Skin epidermis (tissue), 12 donors: Measurements from ENCODE around the gene DENND1B.

ENCODE experiments used
- H3K27ac ChIP-seq, 21 experiments: fragments of 200-600 bp; sonication (generic) in 11 of 21; one replicate each; pipeline ENCODE4 v1.5.0; 2020; ENCODE audit warnings: mild to moderate bottlenecking in 3 of 21, inconsistent platforms in 2 of 21, moderate library complexity in 2 of 21
- H3K4me3 ChIP-seq, 7 experiments: fragments of 200-600 bp; sonication (generic) in 2 of 7; one replicate each; pipeline ENCODE4 v1.5.0; 2020; ENCODE audit warnings: inconsistent platforms in 2 of 7, mild to moderate bottlenecking in 2 of 7, moderate library complexity in 1 of 7

The DENND1B gene

GRCh38 chr1:197690074-197690473 is 85.2 kb downstream of the DENND1B start:
- no peak overlapping the region for H3K27ac ChIP-seq
- H3K4me3 ChIP-seq: no peak overlapping the region

- Histone ChIP-seq H3K4me3 (no peak overlapping the region), H3K27ac (no peak overlapping the region)
These were observed 87.0 kb downstream of the DENND1B start for GRCh38 chr1:197688233-197688632.

GRCh38 chr1:197686702-197687355 is 88.5 kb downstream of the DENND1B start:
- Histone ChIP-seq H3K4me3 (no peak overlapping the region), H3K27ac (no peak overlapping the region)

GRCh38 chr1:197686231-197686630 is 89.0 kb downstream of the DENND1B start:
- Histone ChIP-seq H3K4me3 (no peak overlapping the region), H3K27ac (no peak overlapping the region)

- H3K27ac ChIP-seq: no peak overlapping the region
- no peak overlapping the region for H3K4me3 ChIP-seq
These were observed 89.5 kb downstream of the DENND1B start for GRCh38 chr1:197685785-197686184.

DNA sequence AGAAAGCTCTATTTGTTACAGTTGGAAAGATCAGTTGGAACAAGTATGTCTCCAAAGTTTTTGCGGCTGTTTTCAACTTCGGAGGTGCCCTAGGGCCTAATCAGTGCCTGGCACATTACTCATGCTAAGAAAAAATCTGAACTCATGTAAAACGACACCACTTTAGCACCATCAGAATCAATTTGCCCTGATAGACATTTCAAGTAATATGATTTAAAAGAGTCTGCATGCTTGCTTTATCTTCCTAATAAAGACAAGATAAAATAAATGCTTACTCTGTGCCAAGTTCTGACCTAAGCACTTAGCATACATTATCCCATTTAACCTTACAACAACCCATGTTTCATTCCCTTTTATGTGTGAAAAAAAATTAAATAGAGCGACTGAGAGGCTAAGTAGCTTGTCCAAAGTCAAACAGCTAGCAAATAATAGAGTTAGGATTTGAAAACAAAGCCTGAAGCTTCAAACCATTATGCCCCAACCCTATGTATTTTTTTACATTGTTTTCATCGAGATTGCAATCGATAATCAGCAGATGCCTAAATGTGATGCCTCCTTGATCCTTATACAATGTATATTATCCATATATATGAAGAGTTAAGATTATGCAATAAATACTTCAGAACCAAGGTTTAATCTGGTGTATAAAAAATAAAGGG is 91.3 kb downstream of the DENND1B start:
- H3K27ac ChIP-seq: no peak overlapping the region
- H3K4me3 ChIP-seq: no peak overlapping the region

DNA sequence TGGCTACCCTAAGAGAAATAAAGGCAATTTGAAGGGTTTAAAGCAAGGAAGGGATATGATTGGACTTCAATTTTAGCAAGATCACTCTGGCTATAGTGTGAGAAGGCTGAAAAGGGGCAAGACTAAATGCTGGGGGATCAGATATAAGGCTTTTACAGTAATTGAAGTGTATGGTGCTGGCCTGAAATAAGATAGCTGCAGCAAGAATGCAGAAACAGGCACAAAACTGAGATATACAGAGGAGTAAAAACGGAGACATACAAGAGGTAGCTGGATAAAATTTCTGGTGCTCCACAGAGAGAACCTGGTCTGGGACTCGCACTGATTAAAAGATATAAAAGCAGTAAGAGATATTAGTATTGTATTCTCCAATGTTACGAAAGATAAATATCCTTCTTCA is 92.0 kb downstream of the DENND1B start:
- Histone ChIP-seq H3K4me3 (no peak overlapping the region), H3K27ac (no peak overlapping the region)

GRCh38 chr1:197680311-197680710 is 95.0 kb downstream of the DENND1B start:
- no peak overlapping the region for H3K27ac ChIP-seq
- H3K4me3 ChIP-seq: no peak overlapping the region

DNA sequence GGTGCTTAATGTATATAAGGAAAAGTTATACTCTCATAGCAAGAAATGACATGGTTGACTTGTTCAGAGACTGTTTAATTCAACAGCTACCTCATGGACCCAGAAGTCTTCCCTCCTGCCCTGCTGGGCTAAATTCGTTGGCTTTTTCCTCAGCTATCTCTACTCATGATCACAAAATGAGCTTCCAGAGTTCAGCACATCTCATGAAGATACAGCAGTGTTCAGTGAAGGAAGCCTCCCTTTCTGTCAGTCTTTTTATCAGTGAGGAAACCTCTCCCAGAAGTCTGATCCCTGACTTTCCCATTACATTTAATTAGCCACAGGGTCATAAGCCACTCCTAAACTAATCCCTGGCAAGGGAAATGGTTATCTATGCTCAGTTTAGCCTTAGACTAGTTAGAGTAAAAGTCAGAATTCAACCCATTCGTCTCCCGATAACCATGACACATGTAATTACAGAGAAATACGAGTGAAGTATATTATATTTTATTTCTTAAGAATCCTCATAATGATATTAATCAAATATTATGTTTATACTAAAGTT is 97.5 kb downstream of the DENND1B start:
- H3K27ac ChIP-seq: no peak overlapping the region
- H3K4me3 ChIP-seq: no peak overlapping the region

- H3K4me3 ChIP-seq: no peak overlapping the region
- no peak overlapping the region for H3K27ac ChIP-seq
These were observed 98.0 kb downstream of the DENND1B start for GRCh38 chr1:197677313-197677712.

- peak overlapping the region in 1 of 7 experiments; percentile 8 for H3K4me3 ChIP-seq
- no peak overlapping the region for H3K27ac ChIP-seq
These were observed 99.6 kb downstream of the DENND1B start for GRCh38 chr1:197675583-197676208.

GRCh38 chr1:197674286-197674685 is 101.0 kb downstream of the DENND1B start:
- no peak overlapping the region for H3K4me3 ChIP-seq
- no peak overlapping the region for H3K27ac ChIP-seq

DNA sequence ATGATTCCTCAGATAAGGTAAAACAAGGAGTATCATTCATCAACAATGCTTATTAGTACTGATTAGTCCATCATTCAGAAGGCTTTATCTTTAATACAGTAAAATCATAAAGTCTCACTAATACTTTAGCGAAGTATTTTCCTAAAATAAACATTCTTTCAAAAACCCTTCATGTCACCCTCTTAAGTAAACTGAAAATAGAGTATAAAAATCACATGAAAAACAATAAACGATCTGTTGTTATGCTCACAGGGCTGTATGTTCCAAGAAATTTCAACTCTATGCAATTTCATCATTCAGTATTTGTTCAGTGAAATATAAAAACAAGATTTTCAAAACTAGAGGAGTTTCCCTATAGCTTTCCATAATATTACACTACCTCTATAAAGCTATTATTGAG is 102.0 kb downstream of the DENND1B start:
- no peak overlapping the region for H3K4me3 ChIP-seq
- no peak overlapping the region for H3K27ac ChIP-seq

DNA sequence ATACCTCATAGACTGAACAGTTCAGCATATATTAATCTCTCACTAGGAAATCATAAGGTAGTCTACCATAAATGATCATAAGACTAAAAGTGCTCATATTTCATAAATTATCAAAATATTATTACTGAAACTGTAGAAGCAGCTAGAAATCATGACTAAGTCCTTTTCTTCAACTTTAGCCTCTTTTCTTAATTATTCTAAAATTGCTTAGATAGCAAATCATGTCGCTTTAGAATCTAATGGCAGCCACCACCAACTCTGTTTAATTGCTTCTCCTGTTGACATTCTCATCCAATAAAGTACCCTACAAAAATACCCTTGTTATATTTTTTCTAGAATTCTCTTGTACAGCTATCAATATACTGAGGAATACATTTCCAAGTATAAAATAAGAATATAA is 102.9 kb downstream of the DENND1B start:
- Histone ChIP-seq H3K4me3 (no peak overlapping the region), H3K27ac (no peak overlapping the region)

DNA sequence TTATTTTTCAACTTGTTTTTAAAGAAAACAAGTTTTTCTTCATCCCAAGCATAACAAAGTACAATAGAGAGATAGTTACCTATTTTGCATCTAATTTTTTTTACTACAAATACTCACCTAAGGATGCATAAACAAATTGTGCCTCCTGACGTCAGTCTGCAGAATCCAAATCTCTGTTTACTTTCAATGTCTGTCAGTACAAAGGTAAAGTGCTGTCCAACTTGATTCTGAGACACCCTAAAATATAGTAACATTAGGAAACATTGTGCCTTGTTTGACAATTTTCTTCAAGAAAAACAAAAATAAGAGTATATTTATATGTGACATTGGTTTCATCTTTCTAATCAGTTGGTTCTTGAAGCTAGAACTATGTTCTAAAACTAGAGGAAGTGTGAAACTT is 103.4 kb downstream of the DENND1B start:
- no peak overlapping the region for H3K4me3 ChIP-seq
- H3K27ac ChIP-seq: no peak overlapping the region

DNA sequence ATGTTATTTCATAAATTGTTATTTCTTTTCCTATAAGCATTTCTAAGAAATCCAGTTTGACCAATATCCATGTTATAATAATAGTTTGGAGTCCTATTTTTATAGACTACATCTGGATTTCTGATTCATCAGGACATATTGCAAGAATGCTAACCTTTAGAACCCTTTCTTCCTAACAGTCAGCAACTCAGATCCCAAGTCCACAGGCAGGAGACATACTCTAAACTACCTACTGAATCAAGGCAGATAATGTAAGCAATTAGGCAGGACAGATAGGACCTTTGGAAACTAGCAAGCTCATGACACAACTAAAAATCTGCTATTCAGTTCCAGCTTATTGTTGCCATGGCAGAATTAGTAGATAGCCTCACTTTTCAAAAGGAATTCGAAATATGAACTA is 104.1 kb downstream of the DENND1B start:
- no peak overlapping the region for H3K4me3 ChIP-seq
- no peak overlapping the region for H3K27ac ChIP-seq

DNA sequence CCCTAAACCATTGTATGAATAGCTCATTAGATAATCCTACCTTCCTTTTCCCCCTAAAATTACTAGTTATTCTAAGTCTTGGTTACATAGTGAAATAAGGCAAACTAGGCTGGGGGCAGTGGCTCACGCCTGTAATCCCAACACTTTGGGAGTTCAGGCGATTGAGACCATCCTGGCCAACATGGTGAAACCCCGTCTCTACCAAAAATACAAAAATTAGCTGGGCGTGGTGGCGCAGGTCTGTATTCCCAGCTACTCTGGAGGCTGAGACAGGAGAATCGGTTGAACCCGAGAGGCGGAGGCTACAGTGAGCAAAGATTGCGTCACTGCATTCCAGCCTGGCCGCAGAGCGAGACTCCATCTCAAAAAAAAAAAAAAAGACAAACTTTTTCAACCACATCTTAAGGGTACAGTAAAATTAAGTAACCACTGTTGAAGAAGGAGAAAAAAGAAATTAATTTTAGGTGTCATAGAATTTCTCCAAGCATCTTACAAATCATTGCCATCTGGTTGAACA is 108.5 kb downstream of the DENND1B start:
- Histone ChIP-seq H3K4me3 (no peak overlapping the region), H3K27ac (no peak overlapping the region)

DNA sequence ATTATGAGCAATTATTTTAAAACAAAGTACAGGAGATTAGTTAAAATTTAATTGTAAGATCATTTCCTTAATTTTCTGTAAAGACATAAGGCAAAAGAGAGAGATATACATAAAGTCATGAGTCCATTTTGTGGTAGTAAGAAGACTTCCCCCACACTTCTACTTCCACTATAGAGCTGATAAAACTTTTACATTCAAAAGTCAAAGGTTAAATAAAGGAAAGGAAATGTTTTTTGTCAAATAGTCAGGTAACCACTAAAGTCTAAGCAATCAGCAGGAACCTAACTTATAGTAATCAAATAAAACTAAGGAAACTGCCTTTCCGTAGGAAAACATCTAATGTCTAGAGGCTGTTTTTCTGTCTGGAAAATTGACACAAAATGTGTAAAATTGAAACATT is 110.9 kb downstream of the DENND1B start:
- H3K27ac ChIP-seq: no peak overlapping the region
- no peak overlapping the region for H3K4me3 ChIP-seq

GRCh38 chr1:197663162-197663953 is 111.9 kb downstream of the DENND1B start:
- no peak overlapping the region for H3K4me3 ChIP-seq
- no peak overlapping the region for H3K27ac ChIP-seq

- peak overlapping the region in 1 of 21 experiments; percentile 18 for H3K27ac ChIP-seq
These were observed 114.9 kb downstream of the DENND1B start for GRCh38 chr1:197660389-197660788.

More at GRCh38 chr1:197660389-197660788, 114.9 kb downstream of the DENND1B start:
- no peak overlapping the region for H3K4me3 ChIP-seq
